ENCODE measurements around the gene RBM26. TPM values are rescaled to one million over a fixed set of nuclear protein-coding genes. Genes with fewer than 3 reads are reported as not detected.

Gene RBM26
- total RNA-seq, 1 donor from 2014 or later: 42.6 TPM

- Histone ChIP-seq H3K36me3 (ENCODE audit: insufficient read depth, low read length) (peaks cover 45% of the 10 kb centered on the region), H3K79me2 (ENCODE audit: insufficient read depth, low read length) (no peaks in the 10 kb centered on the region), H3K4me2 (ENCODE audit: low read length) (no peak overlapping the region), H3K9me3 (ENCODE audit: insufficient read depth, low read depth, low read length) (no peaks in the 10 kb centered on the region), H2AFZ (ENCODE audit: low read depth, low read length) (no peak overlapping the region), H3K9ac (ENCODE audit: low read length) (no peak overlapping the region), H3K4me1 (ENCODE audit: insufficient read depth, low read length) (no peaks in the 10 kb centered on the region), H3K4me3 (ENCODE audit: insufficient read depth, low read depth, low read length) (no peak overlapping the region), H4K20me1 (ENCODE audit: insufficient read depth, low read length) (no peaks in the 10 kb centered on the region), H3K27ac (ENCODE audit: low read depth, low read length) (no peak overlapping the region), H3K27me3 (ENCODE audit: insufficient read depth, low read length) (no peaks in the 10 kb centered on the region)
- no peak for TF ChIP-seq CTCF (IDR thresholded peaks at IDR 0.05; ENCODE audit: insufficient read depth, low read depth, low read length)
- TF ChIP-seq EZH2 (IDR thresholded peaks at IDR 0.05; ENCODE audit: insufficient read depth, low read length): no peak
- Mint-ChIP-seq H3K27ac (ENCODE audit: unreplicated experiment) (no peak overlapping the region), H3K36me3 (ENCODE audit: low read depth, unreplicated experiment) (peaks cover 3% of the 10 kb centered on the region), H3K27me3 (ENCODE audit: low read depth, unreplicated experiment) (no peaks in the 10 kb centered on the region), H3K4me3 (ENCODE audit: unreplicated experiment) (no peak overlapping the region), H3K4me1 (ENCODE audit: low read depth, unreplicated experiment) (no peaks in the 10 kb centered on the region), H3K9me3 (ENCODE audit: unreplicated experiment) (no peaks in the 10 kb centered on the region)
- DNase-seq (ENCODE audit: low read depth) (no peak), FAIRE-seq (no peak)
These were observed 67.7 kb downstream of the RBM26 start for GRCh38 chr13:79338343-79338742.

GRCh38 chr13:79336966-79337365 lies 69.1 kb downstream of the RBM26 start:
- no peak for DNase-seq (ENCODE audit: low read depth)
- peaks cover 42% of the 10 kb centered on the region for H3K36me3 ChIP-seq (ENCODE audit: insufficient read depth, low read length)

More at GRCh38 chr13:79336966-79337365, 69.1 kb downstream of the RBM26 start:
- H3K9me3 ChIP-seq (ENCODE audit: insufficient read depth, low read depth, low read length): no peaks in the 10 kb centered on the region
- Mint-ChIP-seq H3K4me3 (ENCODE audit: unreplicated experiment) (no peak overlapping the region), H3K27ac (ENCODE audit: unreplicated experiment) (no peak overlapping the region), H3K27me3 (ENCODE audit: low read depth, unreplicated experiment) (no peaks in the 10 kb centered on the region), H3K36me3 (ENCODE audit: low read depth, unreplicated experiment) (peaks cover 3% of the 10 kb centered on the region), H3K4me1 (ENCODE audit: low read depth, unreplicated experiment) (no peaks in the 10 kb centered on the region), H3K9me3 (ENCODE audit: unreplicated experiment) (no peaks in the 10 kb centered on the region)
- TF ChIP-seq CTCF (IDR thresholded peaks at IDR 0.05; ENCODE audit: insufficient read depth, low read depth, low read length) (no peak), EZH2 (IDR thresholded peaks at IDR 0.05; ENCODE audit: insufficient read depth, low read length) (no peak)
- no peak overlapping the region for H3K9ac ChIP-seq (ENCODE audit: low read length)
- H2AFZ ChIP-seq (ENCODE audit: low read depth, low read length): no peak overlapping the region
- H4K20me1 ChIP-seq (ENCODE audit: insufficient read depth, low read length): no peaks in the 10 kb centered on the region
- no peaks in the 10 kb centered on the region for H3K79me2 ChIP-seq (ENCODE audit: insufficient read depth, low read length)
- H3K4me3 ChIP-seq (ENCODE audit: insufficient read depth, low read depth, low read length): no peak overlapping the region
- no peaks in the 10 kb centered on the region for H3K4me1 ChIP-seq (ENCODE audit: insufficient read depth, low read length)
- no peak overlapping the region for H3K27ac ChIP-seq (ENCODE audit: low read depth, low read length)
- no peak for FAIRE-seq
- no peak overlapping the region for H3K4me2 ChIP-seq (ENCODE audit: low read length)
- no peaks in the 10 kb centered on the region for H3K27me3 ChIP-seq (ENCODE audit: insufficient read depth, low read length)

Data from astrocyte (in vitro differentiated cells and primary cell).